Uterus (tissue), 4 donors: Measurements from ENCODE around the gene DHFR. TPM values are rescaled to one million over a fixed set of nuclear protein-coding genes. Genes with fewer than 3 reads are reported as not detected.

Experiments
- DNase-seq, 2 donors: peaks; one replicate each; pipeline ENCODE4 v3.0.0-alpha.2; 2019 to 2020
- H3K27ac ChIP-seq, 2 donors: fragments of 200-600 bp; sonication (generic); 1 replicate in 1 of 2; 2 replicates in 1 of 2; pipeline ENCODE4 v1.5.1; 2016 to 2018
- H3K27me3 ChIP-seq, 2 donors: fragments of 200-600 bp; sonication (generic); one replicate each; pipeline ENCODE4 v1.5.1; 2018 to 2019; ENCODE audit warnings: control low read depth in 1 of 2
- H3K36me3 ChIP-seq, 2 donors: fragments of 200-600 bp; sonication (generic); one replicate each; pipeline ENCODE4 v1.5.1; 2019; ENCODE audit warnings: control low read depth in 1 of 2
- H3K4me1 ChIP-seq, 2 donors: fragments of 200-600 bp; sonication (generic); one replicate each; pipeline ENCODE4 v1.5.1; 2018 to 2019; ENCODE audit warnings: control low read depth in 1 of 2
- H3K4me3 ChIP-seq, 2 donors: fragments of 200-600 bp; sonication (generic); 1 replicate in 1 of 2; 2 replicates in 1 of 2; pipeline ENCODE4 v1.5.1; 2018 to 2019; ENCODE audit warnings: mild to moderate bottlenecking in 1 of 2
- H3K9me3 ChIP-seq, 2 donors: fragments of 200-600 bp; sonication (generic); one replicate each; pipeline ENCODE4 v1.5.1; 2019; ENCODE audit warnings: control low read depth in 1 of 2
- POLR2A ChIP-seq, 2 donors: fragments of 450-650 bp; IDR thresholded peaks; one replicate each; pipeline ENCODE4 v1.6.1; 2016; ENCODE audit warnings: antibody characterized with exemption in 2 of 2, mild to moderate bottlenecking in 1 of 2, moderate library complexity in 1 of 2
- intact Hi-C: fragments of 100-400 bp; cut with DNase I; formaldehyde crosslinking; loops from one replicate; pipeline ENCODE4 v1.15.1; 2023; ENCODE audit warnings: low total_unique reads
- total RNA-seq, 4 donors: library from RNA; depleted of rRNA in 3 of 4; stranded (reverse); fragments of >200 nt in 3 of 4; gene quantifications; one replicate each; pipeline versions ENCODE4 v1.1.0 to v1.2.4, GENCODE V29; 2014 to 2023
- TF ChIP-seq, protein P1 (sequence below), 4 experiments: fragments of 200-600 bp in 2 of 4; fragments of 450-650 bp in 2 of 4; sonication (generic) in 2 of 4; IDR thresholded peaks; one replicate each; pipeline ENCODE4 v1.5.1; 2016 to 2019; ENCODE audit warnings: antibody characterized with exemption in 4 of 4, mild to moderate bottlenecking in 2 of 4, moderate library complexity in 1 of 4
- donor health status: DM: yes; HTN: yes; CAD: no.

The DHFR gene
- total RNA-seq, 4 donors from 2014 or later: 1.8 to 39.6 (median 4.7) TPM

DNA sequence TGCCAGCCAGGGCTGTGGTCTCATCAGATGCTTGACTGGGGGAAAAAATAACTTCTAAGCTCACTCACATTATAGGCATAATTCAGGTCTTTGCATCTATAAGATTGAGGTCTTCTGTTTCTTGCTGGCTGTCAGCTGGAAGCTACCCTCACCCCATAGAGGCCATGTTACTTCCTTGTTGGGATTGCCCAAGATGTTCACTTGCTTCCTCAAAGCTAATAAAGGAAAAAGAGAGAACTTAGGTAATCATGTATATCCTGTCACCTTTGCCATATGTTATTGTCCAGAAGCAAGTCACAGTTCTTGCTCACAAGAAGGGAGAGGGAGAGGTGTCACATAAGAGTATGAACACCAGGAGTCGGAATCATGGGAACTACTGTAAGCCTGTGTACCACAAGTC is 46.1 kb downstream of the DHFR start:
- Histone ChIP-seq H3K27ac (no peak overlapping the region), H3K36me3 (no peaks in the 10 kb centered on the region), H3K4me3 (no peak overlapping the region), H3K4me1 (no peaks in the 10 kb centered on the region), H3K9me3 (no peaks in the 10 kb centered on the region), H3K27me3 (no peaks in the 10 kb centered on the region)
- DNase-seq: no peak
- TF ChIP-seq, protein P1, sequence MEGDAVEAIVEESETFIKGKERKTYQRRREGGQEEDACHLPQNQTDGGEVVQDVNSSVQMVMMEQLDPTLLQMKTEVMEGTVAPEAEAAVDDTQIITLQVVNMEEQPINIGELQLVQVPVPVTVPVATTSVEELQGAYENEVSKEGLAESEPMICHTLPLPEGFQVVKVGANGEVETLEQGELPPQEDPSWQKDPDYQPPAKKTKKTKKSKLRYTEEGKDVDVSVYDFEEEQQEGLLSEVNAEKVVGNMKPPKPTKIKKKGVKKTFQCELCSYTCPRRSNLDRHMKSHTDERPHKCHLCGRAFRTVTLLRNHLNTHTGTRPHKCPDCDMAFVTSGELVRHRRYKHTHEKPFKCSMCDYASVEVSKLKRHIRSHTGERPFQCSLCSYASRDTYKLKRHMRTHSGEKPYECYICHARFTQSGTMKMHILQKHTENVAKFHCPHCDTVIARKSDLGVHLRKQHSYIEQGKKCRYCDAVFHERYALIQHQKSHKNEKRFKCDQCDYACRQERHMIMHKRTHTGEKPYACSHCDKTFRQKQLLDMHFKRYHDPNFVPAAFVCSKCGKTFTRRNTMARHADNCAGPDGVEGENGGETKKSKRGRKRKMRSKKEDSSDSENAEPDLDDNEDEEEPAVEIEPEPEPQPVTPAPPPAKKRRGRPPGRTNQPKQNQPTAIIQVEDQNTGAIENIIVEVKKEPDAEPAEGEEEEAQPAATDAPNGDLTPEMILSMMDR (IDR thresholded peaks at IDR 0.05): no peak
- no peak for TF ChIP-seq POLR2A (IDR thresholded peaks at IDR 0.05)
- intact Hi-C loops: no loop called here

DNA sequence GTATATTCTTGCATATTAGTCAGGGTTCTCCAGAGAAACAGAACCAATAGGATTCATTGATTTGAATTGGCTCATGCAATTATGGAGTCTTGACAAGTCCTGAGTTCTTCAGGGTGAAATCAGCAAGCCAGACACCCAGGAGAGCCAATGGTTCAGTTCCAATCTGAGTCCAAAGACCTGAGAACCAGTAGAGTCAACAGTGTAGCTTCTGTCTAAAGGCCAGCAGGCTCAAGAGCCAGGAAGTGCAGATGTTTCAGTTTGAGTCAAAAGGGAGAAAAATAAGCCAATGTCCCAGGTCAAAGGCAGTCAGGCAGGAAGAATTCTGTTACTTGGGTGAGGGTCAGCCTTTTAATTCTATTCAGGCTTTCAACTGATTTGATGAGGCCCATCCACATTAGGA is 47.0 kb downstream of the DHFR start:
- DNase-seq: no peak
- Histone ChIP-seq H3K4me1 (no peaks in the 10 kb centered on the region), H3K27me3 (no peaks in the 10 kb centered on the region), H3K9me3 (no peaks in the 10 kb centered on the region), H3K36me3 (no peaks in the 10 kb centered on the region), H3K4me3 (no peak overlapping the region), H3K27ac (no peak overlapping the region)
- intact Hi-C loops: no loop called here
- TF ChIP-seq, protein P1 (IDR thresholded peaks at IDR 0.05): no peak
- TF ChIP-seq POLR2A (IDR thresholded peaks at IDR 0.05): no peak

DNA sequence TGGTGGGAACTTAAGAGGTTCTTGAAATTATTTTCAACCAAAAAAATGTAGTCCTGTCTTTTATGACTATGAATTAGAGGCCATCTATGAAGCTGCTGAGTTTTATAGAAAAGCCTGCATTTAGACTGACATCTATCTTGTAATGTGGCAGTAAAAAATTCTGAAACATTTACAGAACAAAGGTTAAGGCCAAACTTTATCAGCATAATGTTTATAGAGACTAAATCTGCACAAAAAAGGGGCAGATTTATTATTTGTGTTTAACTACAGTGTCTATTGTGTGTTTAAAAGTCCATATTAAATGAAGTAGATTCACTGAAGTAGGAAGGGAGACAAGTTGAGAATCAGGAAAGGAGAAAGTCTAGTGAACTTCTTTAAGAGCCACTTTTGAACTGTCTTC is 47.4 kb downstream of the DHFR start:
- H3K27ac ChIP-seq: no peak overlapping the region
- H3K27me3 ChIP-seq: no peaks in the 10 kb centered on the region
- no peaks in the 10 kb centered on the region for H3K36me3 ChIP-seq
- no peaks in the 10 kb centered on the region for H3K4me1 ChIP-seq
- H3K4me3 ChIP-seq: no peak overlapping the region
- DNase-seq: no peak
- H3K9me3 ChIP-seq: no peaks in the 10 kb centered on the region
- intact Hi-C loops: no loop called here
- no peak for TF ChIP-seq POLR2A (IDR thresholded peaks at IDR 0.05)
- TF ChIP-seq, protein P1 (IDR thresholded peaks at IDR 0.05): no peak

DNA sequence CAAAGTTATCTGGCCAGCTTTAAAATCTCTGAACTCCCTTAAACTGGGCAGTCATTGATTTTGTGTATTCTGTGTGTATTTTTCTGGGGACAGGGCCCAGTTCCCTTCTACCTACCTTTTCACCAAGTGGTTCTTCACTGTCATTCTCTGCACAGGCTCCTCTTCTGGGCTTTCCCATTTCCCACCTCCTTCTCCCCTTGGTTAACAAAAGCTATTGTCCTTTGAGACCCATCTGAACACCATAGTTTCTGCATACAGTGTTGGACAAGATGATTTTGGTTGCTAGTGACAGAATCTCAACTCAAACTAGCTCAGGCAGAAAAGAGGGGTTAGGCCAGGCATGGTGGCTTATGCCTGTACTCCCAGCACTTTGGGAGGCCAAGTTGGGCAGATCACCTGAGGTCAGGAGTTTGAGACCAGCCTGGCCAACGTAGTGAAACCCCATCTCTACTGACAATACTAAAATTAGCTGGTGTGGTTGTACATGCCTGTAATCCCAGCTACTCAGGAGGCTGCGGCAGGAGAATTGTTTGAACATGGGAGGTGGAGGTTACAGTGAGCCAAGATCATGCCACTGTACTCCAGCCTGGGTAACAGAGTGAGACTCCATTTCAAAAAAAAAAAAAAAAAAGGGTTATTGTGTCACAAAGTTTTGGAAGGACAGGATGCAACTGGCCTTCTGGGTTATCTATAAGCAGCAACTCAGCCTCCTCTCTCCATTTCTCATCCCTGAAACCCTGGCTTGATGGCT is 53.7 kb downstream of the DHFR start:
- no peaks in the 10 kb centered on the region for H3K9me3 ChIP-seq
- no peaks in the 10 kb centered on the region for H3K27me3 ChIP-seq
- H3K27ac ChIP-seq: no peak overlapping the region
- no peak overlapping the region for H3K4me3 ChIP-seq
- no peak for DNase-seq
- TF ChIP-seq POLR2A (IDR thresholded peaks at IDR 0.05): no peak
- TF ChIP-seq, protein P1 (IDR thresholded peaks at IDR 0.05): no peak
- H3K4me1 ChIP-seq: no peaks in the 10 kb centered on the region
- intact Hi-C loops: no loop called here
- no peaks in the 10 kb centered on the region for H3K36me3 ChIP-seq

DNA sequence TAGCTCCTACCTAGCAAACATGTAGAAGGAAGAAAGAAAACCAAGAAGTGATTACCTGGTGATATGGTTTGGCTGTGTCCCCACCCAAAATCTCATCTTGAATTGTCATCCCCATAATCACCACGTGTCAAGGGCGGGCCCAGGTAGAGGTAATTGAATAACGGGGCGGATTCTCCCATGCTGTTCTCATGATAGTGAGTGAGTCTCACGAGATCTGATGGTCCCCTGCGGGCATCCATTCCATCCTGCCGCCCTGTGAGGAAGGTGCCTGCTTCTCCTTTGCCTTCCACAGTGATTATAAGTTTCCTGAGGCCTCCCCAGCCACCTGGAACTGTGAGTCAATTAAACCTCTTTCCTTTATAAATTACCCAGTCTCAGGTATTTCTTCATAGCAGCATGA is 57.3 kb downstream of the DHFR start:
- no peak overlapping the region for H3K4me3 ChIP-seq
- TF ChIP-seq, protein P1 (IDR thresholded peaks at IDR 0.05): no peak
- TF ChIP-seq POLR2A (IDR thresholded peaks at IDR 0.05): no peak
- no peaks in the 10 kb centered on the region for H3K27me3 ChIP-seq
- no peak for DNase-seq
- no peaks in the 10 kb centered on the region for H3K9me3 ChIP-seq
- H3K36me3 ChIP-seq: no peaks in the 10 kb centered on the region
- intact Hi-C loops: no loop called here
- H3K27ac ChIP-seq: no peak overlapping the region
- no peaks in the 10 kb centered on the region for H3K4me1 ChIP-seq
